Activated naive CD8-positive, alpha-beta T cell treated with anti-CD3 and anti-CD28 coated beads, Interleukin-2, amount 50 U/mL, for 16 hours (primary cell): ENCODE results near the gene LCN15.
"Not testable (repeated sequence)": the region's sequence is repeated elsewhere in the genome, so short reads cannot be mapped to it uniquely, and the experiment has no call there.

Experiments
- DNase-seq: peaks from one replicate; pipeline ENCODE4 v3.0.0-alpha.2; 2020; ENCODE audit warnings: low read depth, low spot score

Gene LCN15

GRCh38 chr9:136794281-136794999 lies 30.1 kb upstream of the LCN15 start:
- DNase-seq, result no peak

- no peak for DNase-seq
Observed at GRCh38 chr9:136793086-136793946, 29.0 kb upstream of the LCN15 start.

GRCh38 chr9:136792321-136793085 lies 28.2 kb upstream of the LCN15 start:
- DNase-seq, result no peak

GRCh38 chr9:136791516-136792276 lies 27.4 kb upstream of the LCN15 start:
- DNase-seq, result peak; percentile 25

GRCh38 chr9:136790640-136791515 lies 26.6 kb upstream of the LCN15 start, which contains the start of gene TMEM141:
TMEM141 (plus strand) TSS chr9:136791344; CDS start chr9:136791371, 27 bp downstream.
- peak; percentile 100 for DNase-seq

DNA sequence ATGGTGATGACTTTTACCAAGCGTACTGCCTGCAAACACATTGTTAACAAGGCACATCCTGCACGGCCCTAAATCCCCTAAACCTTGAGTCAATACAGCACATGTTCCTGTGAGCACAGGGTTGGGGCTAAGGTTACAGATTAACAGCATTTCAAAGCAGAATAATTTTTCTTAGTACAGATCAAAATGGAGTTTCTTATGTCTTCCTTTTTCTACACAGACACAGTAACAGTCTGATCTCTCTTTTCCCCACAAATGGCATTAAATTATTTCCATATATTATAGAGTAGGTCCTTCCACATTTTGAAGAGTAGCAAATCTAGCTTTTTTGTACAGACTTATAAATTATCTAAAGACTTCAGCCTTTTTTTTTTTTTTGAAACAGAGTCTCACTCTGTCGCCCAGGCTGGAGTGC lies 25.2 kb upstream of the LCN15 start:
- DNase-seq, result no peak

GRCh38 chr9:136788644-136789522 lies 24.6 kb upstream of the LCN15 start:
- not testable (repeated sequence) for DNase-seq

- DNase-seq, result peak; percentile 34
Observed at GRCh38 chr9:136787690-136788400, 23.5 kb upstream of the LCN15 start.

- DNase-seq, result not testable (repeated sequence)
Observed at GRCh38 chr9:136786983-136787382, 22.7 kb upstream of the LCN15 start.

GRCh38 chr9:136786451-136786850 lies 22.1 kb upstream of the LCN15 start:
- DNase-seq, result no peak

GRCh38 chr9:136785565-136786355 lies 21.4 kb upstream of the LCN15 start:
- DNase-seq, result not testable (repeated sequence)

- DNase-seq, result no peak
Observed at GRCh38 chr9:136784997-136785361, 20.7 kb upstream of the LCN15 start.

GRCh38 chr9:136784249-136784996 lies 20.1 kb upstream of the LCN15 start:
- DNase-seq, result no peak

- DNase-seq, result no peak
Observed at GRCh38 chr9:136782452-136782851, 18.1 kb upstream of the LCN15 start.

- no peak for DNase-seq
Observed at GRCh38 chr9:136779808-136780207, 15.5 kb upstream of the LCN15 start.

GRCh38 chr9:136777359-136777758 lies 13.0 kb upstream of the LCN15 start:
- no peak for DNase-seq

- DNase-seq, result no peak
Observed at GRCh38 chr9:136776947-136777346, 12.6 kb upstream of the LCN15 start.
